Keratinocyte (primary cell): ENCODE measurements around the gene TC2N.

Experiments
- EZH2 ChIP-seq: IDR thresholded peaks from one replicate; pipeline ENCODE4 v1.6.1; 2012; ENCODE audit warnings: inconsistent platforms, mild to moderate bottlenecking, low read length, moderate library complexity
- TF ChIP-seq, protein P1 (sequence below), 3 experiments: IDR thresholded peaks in 1 of 3; conservative IDR thresholded peaks in 1 of 3; optimal IDR thresholded peaks in 1 of 3; 2 replicates in 2 of 3; 3 replicates in 1 of 3; pipeline versions ENCODE3 to v1.5.1; 2011; ENCODE audit warnings: low read length in 3 of 3, mild to moderate bottlenecking in 3 of 3, moderate library complexity in 2 of 3, control low read depth in 1 of 3, inconsistent platforms in 1 of 3; ENCODE audit not compliant: insufficient read depth in 2 of 3; ENCODE audit errors: extremely low read depth in 1 of 3

DNA sequence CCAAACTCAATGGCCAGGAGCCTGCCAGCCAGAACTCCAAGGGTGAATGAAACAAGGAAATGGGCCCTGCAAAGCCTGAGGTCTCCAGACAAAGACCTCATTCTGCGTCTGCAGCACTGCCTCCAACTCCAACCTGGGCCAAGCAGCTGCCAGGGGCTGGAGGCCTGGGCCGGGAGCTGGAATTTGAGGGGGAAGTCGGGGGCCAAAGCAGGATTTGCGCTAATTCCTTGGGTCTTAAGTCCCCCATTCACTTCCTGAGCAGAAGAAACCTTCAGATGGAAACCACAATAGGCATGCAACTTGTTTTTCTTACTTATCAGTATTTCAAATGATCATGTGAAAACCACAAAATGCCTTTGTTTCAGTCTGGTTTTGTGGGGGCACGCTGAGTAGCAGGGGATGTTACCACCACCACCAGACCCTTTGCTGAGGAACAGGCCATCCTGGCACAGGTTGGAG, 23.0 kb upstream of the TC2N start:
- TF ChIP-seq, protein P1, sequence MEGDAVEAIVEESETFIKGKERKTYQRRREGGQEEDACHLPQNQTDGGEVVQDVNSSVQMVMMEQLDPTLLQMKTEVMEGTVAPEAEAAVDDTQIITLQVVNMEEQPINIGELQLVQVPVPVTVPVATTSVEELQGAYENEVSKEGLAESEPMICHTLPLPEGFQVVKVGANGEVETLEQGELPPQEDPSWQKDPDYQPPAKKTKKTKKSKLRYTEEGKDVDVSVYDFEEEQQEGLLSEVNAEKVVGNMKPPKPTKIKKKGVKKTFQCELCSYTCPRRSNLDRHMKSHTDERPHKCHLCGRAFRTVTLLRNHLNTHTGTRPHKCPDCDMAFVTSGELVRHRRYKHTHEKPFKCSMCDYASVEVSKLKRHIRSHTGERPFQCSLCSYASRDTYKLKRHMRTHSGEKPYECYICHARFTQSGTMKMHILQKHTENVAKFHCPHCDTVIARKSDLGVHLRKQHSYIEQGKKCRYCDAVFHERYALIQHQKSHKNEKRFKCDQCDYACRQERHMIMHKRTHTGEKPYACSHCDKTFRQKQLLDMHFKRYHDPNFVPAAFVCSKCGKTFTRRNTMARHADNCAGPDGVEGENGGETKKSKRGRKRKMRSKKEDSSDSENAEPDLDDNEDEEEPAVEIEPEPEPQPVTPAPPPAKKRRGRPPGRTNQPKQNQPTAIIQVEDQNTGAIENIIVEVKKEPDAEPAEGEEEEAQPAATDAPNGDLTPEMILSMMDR (optimal IDR thresholded peaks at IDR 0.05 in 1 of 3, IDR thresholded peaks at IDR 0.05 in 1 of 3, conservative IDR thresholded peaks at IDR 0.05 in 1 of 3; ENCODE audit: extremely low read depth in 1 of 3, insufficient read depth in 2 of 3, low read length in 3 of 3), result no peak
- TF ChIP-seq EZH2, result no peak
